Measurements from ENCODE around the gene BNC2. TPM values are rescaled to one million over a fixed set of nuclear protein-coding genes. Genes with fewer than 3 reads are reported as not detected.

BNC2 gene
- total and polyA plus RNA-seq, 2 experiments from 2014 or later = 13.8 to 18.5 TPM

DNA sequence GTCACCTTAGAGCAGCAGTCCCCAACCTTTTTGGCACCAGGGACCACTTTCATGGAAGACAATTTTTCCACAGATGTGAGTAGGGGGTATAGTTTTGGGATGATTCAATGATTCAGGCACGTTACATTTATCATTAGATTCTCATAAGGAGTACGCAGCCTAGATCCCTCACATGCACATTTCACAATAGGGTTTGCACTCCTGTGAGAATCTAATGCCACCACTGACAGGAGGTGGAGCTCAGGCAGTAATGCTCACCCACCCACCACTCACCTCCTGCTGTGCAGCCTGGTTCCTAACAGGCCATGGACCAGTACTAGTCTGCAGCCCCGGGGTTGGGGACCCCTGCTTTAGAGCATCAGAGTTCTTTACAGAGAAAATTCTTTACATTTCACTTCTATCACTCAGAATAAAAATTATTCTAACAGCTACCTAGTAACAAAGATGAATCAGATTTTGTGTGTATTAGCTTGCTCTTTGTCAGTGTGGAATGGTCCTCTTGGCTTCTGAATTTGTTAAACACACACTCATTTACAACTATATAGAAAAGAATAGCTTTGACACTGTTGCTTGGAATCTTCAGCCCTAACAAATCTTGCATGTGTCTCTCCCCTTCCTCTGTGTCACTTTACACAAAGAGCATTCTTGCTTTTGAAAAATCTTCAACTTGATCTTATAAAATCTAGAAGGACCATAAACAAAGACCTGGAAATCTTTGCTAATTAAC is 438.6 kb downstream of the BNC2 start:
- H3K4me3 ChIP-seq = no peak overlapping the region
- H2AFZ ChIP-seq = no peak overlapping the region
- H3K79me2 ChIP-seq (ENCODE audit: insufficient read depth) = peaks cover 16% of the 10 kb centered on the region
- no peaks in the 10 kb centered on the region for H3K9me2 ChIP-seq (ENCODE audit: insufficient read depth)
- no peak overlapping the region for H3K4me2 ChIP-seq (ENCODE audit: unreplicated experiment)
- in situ Hi-C loops (cut with MboI) = no loop called here
- H3K36me3 ChIP-seq (ENCODE audit: low read depth) = no peaks in the 10 kb centered on the region
- H3K9ac ChIP-seq = no peak overlapping the region
- no peaks in the 10 kb centered on the region for H4K20me1 ChIP-seq (ENCODE audit: insufficient read depth)
- peaks cover 10% of the 10 kb centered on the region; the same call in 1 of the 2 replicates for H3F3A ChIP-seq (ENCODE audit: insufficient read depth)
- no peak for TF ChIP-seq EZH2phosphoT487 (IDR thresholded peaks at IDR 0.05; ENCODE audit: insufficient read depth, low read depth)
- H3K27me3 ChIP-seq (replicated peaks; ENCODE audit: insufficient read depth) = no peaks in the 10 kb centered on the region
- no peaks in the 10 kb centered on the region for H3K9me3 ChIP-seq (ENCODE audit: low read depth)
- DNase-seq = no peak
- 94% methylated on average over 3 of the region's 3 CpGs for WGBS, 2 experiments (ENCODE audit: low coverage in 1 of 2, low lambda C conversion rate in 2 of 2, missing lambda C conversion rate in 2 of 2)
- no peak overlapping the region for H3K27ac ChIP-seq
- H3K4me1 ChIP-seq (ENCODE audit: insufficient read depth) = peaks cover 14% of the 10 kb centered on the region

DNA sequence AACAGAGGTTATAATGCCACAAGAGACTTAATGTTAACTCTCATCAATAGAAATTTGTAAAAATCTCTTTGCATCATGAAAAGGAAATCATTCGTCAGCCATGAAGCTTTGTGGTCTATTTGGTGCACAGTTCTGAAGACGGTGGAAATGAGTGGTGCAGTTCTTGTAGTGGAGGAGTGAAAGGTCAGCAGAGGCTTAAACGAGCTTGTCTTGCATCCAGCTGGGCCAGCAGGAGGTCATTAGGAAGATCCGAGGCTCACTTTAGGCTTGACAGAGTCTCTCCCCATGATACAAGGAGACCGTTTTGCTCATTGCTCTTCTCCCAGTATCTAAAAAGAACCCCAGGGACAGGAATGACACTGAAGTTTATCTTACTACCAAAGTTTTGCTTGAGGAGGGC is 440.8 kb downstream of the BNC2 start:
- H3K36me3 ChIP-seq (ENCODE audit: low read depth) = no peaks in the 10 kb centered on the region
- no peak for TF ChIP-seq EZH2phosphoT487 (IDR thresholded peaks at IDR 0.05; ENCODE audit: insufficient read depth, low read depth)
- no peak for TF ChIP-seq EZH2 (IDR thresholded peaks at IDR 0.05; ENCODE audit: insufficient read depth, poor library complexity, severe bottlenecking)

GRCh38 chr9:16427873-16428427 is 442.5 kb downstream of the BNC2 start:
- DNase-seq = no peak
- Histone ChIP-seq H3K4me2 (ENCODE audit: unreplicated experiment) (no peak overlapping the region), H3K4me3 (no peak overlapping the region), H3K27ac (no peak overlapping the region), H4K20me1 (ENCODE audit: insufficient read depth) (no peaks in the 10 kb centered on the region), H3K4me1 (ENCODE audit: insufficient read depth) (peaks cover 17% of the 10 kb centered on the region), H3F3A (ENCODE audit: insufficient read depth) (no peaks in the 10 kb centered on the region; the same call in 1 of the 2 replicates), H3K27me3 (replicated peaks; ENCODE audit: insufficient read depth) (no peaks in the 10 kb centered on the region), H3K9me2 (ENCODE audit: insufficient read depth) (no peaks in the 10 kb centered on the region), H3K9me3 (ENCODE audit: low read depth) (no peaks in the 10 kb centered on the region), H3K36me3 (ENCODE audit: low read depth) (no peaks in the 10 kb centered on the region), H3K9ac (no peak overlapping the region), H3K79me2 (ENCODE audit: insufficient read depth) (peaks cover 13% of the 10 kb centered on the region), H2AFZ (no peak overlapping the region)
- in situ Hi-C loops (cut with MboI) = no loop called here
- 96 to 99% methylated on average over 6 of the region's 6 CpGs for WGBS, 2 experiments (ENCODE audit: low coverage in 1 of 2, low lambda C conversion rate in 2 of 2, missing lambda C conversion rate in 2 of 2)
- TF ChIP-seq EZH2phosphoT487 (IDR thresholded peaks at IDR 0.05; ENCODE audit: insufficient read depth, low read depth) (no peak), EZH2 (IDR thresholded peaks at IDR 0.05; ENCODE audit: insufficient read depth, poor library complexity, severe bottlenecking) (no peak)

More for the DNA sequence above, 440.8 kb downstream of the BNC2 start:
- Histone ChIP-seq H3K4me3 (no peak overlapping the region), H3K9me2 (ENCODE audit: insufficient read depth) (no peaks in the 10 kb centered on the region), H3K9ac (no peak overlapping the region), H2AFZ (no peak overlapping the region), H3K79me2 (ENCODE audit: insufficient read depth) (peaks cover 16% of the 10 kb centered on the region), H3F3A (ENCODE audit: insufficient read depth) (peaks cover 9% of the 10 kb centered on the region), H4K20me1 (ENCODE audit: insufficient read depth) (no peaks in the 10 kb centered on the region), H3K27me3 (replicated peaks; ENCODE audit: insufficient read depth) (no peaks in the 10 kb centered on the region), H3K27ac (no peak overlapping the region), H3K9me3 (ENCODE audit: low read depth) (no peaks in the 10 kb centered on the region), H3K4me2 (ENCODE audit: unreplicated experiment) (no peak overlapping the region), H3K4me1 (ENCODE audit: insufficient read depth) (peaks cover 29% of the 10 kb centered on the region)
- WGBS, 2 experiments (ENCODE audit: low coverage in 1 of 2, low lambda C conversion rate in 2 of 2, missing lambda C conversion rate in 2 of 2) = 72 to 76% methylated on average over 5 of the region's 5 CpGs
- DNase-seq = no peak
- in situ Hi-C loops (cut with MboI) = no loop called here

DNA sequence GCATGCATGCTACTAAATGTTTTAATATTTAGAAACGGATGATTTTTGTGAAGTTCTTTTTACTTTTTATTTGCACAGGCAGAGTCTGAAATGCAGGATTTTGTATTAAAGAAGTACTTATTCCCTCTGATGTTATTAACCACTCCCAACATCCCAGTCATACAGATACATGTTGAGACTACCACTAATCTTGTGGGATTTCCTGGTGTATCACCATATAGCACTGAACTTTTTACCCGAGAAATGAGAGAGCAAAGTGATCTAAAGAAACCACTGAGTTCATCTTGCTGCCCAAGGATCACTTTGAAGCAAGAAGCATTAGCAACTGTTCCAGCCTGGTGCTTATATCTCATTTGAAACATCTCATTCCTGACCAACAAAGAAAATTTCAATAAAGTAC is 443.8 kb downstream of the BNC2 start:
- H4K20me1 ChIP-seq (ENCODE audit: insufficient read depth) = no peaks in the 10 kb centered on the region
- peaks cover 17% of the 10 kb centered on the region for H3K4me1 ChIP-seq (ENCODE audit: insufficient read depth)
- H3K27ac ChIP-seq = no peak overlapping the region
- no peaks in the 10 kb centered on the region for H3K9me3 ChIP-seq (ENCODE audit: low read depth)
- H3K9ac ChIP-seq = no peak overlapping the region
- no peak overlapping the region for H3K4me2 ChIP-seq (ENCODE audit: unreplicated experiment)
- H3K4me3 ChIP-seq = no peak overlapping the region
- H3K27me3 ChIP-seq (replicated peaks; ENCODE audit: insufficient read depth) = no peaks in the 10 kb centered on the region
- no peaks in the 10 kb centered on the region for H3K36me3 ChIP-seq (ENCODE audit: low read depth)
- H3K9me2 ChIP-seq (ENCODE audit: insufficient read depth) = no peaks in the 10 kb centered on the region
- in situ Hi-C loops (cut with MboI) = no loop called here
- H3F3A ChIP-seq (ENCODE audit: insufficient read depth) = no peaks in the 10 kb centered on the region; the same call in 1 of the 2 replicates
- H2AFZ ChIP-seq = no peak overlapping the region
- WGBS, 2 experiments (ENCODE audit: low coverage in 1 of 2, low lambda C conversion rate in 2 of 2, missing lambda C conversion rate in 2 of 2) = 58 to 69% methylated on average over 2 of the region's 2 CpGs
- no peak for TF ChIP-seq EZH2 (IDR thresholded peaks at IDR 0.05; ENCODE audit: insufficient read depth, poor library complexity, severe bottlenecking)
- TF ChIP-seq EZH2phosphoT487 (IDR thresholded peaks at IDR 0.05; ENCODE audit: insufficient read depth, low read depth) = no peak
- DNase-seq = no peak
- H3K79me2 ChIP-seq (ENCODE audit: insufficient read depth) = peaks cover 1% of the 10 kb centered on the region; the same call in 1 of the 2 replicates

Data from GM23248 (cell line).